ENCODE results near the gene FAF2.

FAF2 gene

DNA sequence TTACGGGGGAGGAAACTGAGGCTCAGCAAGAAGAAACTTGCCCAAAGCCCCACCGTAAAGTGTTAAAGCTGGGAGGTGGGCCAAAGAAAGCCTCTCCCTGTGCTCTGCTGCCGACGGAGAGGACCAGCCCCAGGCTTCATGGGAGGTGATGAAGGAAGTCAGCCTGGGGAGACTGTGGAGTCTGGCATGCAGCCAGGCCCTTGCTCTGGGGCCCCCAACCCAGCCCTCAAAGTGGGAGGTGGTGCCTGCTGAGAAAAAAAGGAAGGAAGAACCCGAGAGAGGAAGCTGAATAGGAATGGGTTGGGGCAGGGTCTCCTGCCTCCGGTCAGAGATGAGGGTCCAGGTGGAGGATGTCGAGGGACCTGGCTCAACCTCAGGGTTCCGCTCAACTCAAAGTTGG is 85.2 kb downstream of the FAF2 start:
- DNase-seq, result no peak

DNA sequence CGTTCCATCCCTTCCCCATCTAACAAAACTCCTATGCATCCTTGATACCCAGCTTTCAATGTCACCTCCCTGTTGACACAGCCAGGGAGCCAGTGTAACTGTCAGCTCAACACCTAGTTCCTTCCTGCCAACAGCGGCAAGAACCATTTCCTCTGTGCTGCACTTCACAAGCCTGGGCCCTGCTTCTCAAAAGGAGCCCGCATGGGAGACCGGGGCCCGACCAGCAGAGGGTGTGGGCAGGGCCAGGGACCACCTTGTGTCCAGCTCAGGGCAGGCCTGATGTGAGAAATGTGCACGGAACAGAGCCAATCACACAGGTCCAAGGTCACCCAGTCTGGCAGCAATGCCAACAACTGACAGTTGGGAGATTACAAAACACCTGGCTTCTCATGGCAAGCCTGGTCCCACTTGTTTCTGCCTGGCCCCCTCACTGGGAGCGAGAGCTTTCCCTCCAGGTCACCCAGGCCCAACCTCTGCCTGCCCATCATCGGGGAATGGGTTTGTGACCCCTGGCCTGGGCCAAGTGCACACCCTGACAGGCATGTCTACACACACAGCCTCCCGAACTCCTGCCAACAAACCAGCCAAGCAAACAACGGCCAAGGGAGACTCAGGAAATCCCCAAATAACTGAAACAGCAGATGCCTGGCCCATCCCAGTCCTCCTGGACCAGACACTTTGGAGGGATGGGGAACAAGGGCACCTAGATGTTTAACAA is 85.9 kb downstream of the FAF2 start:
- no peak for DNase-seq

DNA sequence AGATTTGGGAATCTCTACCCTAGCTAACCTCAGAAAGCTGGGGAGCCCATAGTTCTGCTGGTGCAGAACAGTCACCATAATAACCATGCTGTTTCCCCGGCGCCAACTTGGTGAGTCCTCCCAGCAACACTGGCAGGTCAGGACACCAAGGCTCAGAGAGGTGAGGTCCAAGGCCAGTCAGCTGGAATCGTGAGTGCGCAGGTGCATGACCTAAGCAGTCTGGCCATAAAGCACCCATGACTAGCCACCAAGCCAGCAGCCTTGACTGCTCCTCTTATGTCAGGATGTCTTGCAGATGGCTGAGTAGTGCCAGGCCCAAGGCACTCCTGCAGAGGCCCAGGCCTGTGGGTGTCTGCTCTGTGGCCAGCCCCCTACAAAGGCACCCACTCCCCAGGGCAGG is 86.5 kb downstream of the FAF2 start:
- no peak for DNase-seq

DNA sequence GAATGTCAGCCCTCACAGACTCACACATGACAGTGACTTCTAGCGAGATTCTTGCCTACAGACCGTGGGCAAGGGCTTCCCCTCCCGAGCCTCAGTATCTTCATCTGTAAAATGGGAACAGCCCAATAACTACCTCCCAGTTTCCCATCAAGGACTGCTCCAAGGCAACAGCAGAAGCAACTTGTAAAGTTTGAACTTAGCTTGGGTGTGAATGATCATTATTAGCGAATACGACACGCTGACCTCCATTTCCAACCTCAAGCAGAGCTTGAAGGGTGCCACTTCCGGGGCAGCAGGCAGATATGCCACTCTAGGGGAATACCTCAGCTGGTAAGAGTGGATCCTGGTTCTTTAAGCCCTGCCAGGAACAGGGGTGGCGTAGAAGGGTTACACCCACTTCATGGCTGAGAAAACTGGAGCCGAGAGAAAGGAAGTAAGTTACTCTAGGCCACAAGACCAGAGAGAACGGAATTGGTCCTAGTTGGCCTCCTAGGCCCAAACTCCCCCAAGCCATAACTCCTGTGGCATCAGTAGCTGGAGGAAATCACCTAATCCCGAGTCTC is 87.0 kb downstream of the FAF2 start:
- no peak for DNase-seq

DNA sequence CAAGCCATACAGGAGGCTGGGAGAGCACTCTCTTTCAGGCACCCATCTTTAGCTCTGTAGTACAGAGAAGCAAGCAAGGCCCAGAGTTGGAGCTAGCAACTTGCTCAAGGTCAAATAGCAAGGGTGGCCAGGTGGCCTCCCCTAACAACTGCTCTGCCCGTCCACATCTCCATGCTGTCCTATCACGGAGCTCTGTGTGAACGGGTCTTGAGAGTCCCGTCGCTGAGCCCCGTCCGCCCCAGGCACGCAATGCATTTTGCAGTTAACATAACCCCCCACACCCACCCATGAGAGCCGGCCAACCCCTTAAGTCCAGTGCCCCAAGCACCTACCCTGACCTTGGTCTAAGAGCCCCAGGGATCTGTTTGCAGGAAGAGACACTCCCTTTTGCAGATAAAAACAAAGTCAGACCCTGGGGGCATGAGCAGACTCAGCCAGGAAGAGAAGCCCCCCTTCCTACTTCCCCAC is 87.5 kb downstream of the FAF2 start:
- no peak for DNase-seq

DNA sequence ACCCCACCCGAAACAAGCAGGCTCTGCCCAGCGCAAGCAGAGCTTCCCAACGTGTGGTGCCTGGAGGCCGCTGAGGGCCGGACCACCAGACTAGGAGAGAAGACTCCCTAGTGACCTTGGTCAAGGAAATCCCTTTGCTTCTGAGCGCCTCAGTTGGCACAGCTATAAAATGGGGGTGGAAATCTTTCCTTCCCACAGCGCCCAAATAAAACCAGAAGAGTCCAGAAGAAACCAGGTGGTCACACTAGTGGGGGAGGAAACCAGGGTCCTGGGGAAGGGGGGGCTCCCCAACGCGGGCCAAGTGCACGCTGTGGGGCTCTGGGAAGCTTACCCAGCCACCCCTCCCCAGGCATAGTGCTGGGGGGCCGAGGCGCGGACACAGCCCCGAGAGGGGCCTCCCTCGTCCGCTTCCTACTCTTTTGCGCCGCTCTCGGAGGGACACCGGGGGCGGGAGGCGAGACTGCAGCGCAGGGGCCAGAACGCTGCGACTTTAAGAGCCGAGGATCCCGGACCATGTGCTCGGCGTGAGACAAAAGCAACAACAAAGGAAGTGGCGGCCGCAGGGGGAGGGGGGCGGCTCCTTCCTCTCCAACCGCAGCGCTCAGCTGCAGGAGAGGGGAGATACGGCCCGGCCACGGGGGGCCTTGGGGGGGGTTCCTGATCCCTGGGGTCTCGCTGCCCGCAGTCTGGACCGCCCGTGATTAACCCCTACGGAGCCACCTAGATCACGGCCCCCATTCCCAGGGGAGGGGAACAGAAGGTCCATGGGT is 88.1 kb downstream of the FAF2 start:
- DNase-seq, result peak; percentile 83

DNA sequence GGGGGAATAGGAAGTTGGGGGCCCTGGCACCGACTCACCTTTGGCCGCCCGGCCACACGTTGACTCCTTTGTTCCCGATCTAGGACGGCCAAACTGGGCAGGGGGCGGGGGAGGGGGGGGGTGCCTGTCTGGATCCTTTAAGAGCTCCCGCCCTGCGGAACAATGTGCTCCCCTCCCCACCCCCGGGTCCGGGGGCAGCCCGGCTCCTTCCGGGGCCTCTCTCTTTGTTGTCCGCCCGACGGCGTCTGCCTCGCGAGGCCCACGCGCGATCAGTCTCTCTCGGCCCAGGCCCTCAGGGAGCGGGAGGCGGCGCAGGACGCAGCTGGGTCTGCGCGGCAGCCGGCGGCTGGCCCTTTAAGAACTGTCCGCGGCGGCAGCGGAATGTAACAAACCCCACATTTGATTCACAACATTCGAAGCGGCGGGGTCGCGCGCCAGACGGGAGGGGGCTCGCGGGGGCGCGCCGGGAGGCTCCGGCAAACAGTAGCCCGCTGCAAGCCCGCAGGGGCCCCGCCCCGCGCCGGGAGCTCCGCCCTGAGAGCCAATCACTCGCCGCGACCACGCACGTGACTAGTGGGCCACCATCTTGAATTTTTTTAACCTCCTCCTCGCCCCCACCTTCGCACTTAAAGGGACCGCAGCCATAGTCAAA is 88.8 kb downstream of the FAF2 start, which contains the start of gene RNF44:
TSS of gene RNF44 (minus strand) at position 501 of the 652 bp plus-strand sequence. CDS start 4,930 bp downstream, outside the sequence.
- DNase-seq, result peak; percentile 96

DNA sequence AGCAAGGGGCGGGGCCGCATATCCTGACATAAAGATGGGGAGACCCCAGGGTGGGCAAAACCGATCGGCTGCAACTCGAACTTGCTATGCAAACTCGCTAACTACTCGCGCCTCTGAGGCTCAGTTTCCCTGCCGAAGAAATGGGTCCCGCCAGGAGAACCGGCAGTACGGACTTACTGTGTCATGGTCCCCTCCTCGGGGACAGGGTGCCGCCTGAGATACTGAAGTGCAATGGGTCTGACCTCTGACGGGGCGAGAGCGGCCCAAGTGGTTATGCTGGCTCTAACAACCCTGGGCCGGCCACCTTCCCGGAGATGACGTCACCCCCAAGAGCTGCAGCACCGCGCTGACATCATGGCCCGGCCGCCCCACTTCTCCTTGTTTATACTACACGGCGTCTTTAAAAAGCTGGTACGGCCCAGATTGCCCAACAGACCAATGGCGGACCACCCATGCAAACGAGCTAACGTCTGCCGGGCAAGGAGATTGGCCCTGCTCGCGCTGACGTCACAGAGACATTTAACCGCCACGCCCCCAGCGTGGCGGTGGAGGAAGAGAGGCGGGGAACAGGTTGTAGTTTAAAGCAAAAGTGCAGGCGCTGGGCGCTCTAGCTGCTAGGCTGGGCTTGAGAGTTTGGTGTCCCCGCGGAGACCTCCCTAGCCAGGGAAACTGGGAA is 89.5 kb downstream of the FAF2 start:
- DNase-seq, result peak; percentile 94

DNA sequence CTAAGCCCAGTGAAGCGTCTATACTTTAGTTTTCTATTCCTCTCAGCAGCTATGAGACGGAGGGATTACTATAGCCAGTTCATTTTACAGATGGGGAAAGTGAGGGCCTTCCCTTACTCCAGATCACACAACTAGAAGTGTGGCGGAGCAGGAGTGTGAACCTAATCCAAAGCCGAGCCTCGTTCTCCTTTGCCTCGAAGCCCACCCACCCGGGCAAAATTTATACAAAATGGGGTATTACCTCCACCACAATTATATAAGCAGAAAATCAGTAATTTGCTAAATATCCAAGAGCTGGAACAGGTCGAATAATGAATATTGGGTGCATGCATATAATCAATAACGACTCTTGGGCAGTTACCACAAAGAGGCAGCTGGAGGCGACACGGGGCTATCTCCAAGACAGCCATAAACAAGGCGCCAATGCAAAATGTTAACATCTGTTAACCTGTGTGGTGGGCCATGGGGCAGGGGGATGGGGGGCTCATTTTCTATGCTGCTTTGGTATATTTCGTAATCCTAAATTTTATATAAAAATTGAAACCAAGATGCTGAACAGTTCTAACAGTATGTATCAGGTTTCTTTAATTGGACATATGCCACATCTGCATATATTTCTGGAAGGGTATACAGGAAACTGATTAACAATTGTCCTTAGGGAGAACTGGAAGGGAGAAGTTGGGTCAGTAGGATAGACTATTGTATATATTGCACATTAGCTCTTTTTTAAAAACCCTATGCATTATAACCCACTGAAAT is 90.2 kb downstream of the FAF2 start:
- no peak for DNase-seq

DNA sequence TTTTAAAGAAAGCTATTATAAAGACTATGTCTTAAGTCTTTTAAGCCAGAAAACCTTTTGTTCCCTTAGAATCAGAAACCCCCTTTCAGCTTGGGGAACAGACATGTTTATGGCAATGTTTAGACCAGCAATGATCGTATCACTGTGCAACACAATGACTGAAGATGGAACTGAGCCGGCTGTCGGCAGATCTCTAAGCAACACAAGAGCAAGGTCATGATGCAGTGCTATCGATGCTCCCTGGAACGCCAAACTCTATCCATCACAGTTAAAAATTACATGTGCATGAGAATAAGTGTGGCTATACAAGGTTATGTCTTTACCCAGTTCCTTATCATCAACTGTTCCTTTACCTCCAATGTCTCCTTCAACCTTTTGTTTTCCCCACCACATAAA is 90.8 kb downstream of the FAF2 start:
- DNase-seq, result no peak

DNA sequence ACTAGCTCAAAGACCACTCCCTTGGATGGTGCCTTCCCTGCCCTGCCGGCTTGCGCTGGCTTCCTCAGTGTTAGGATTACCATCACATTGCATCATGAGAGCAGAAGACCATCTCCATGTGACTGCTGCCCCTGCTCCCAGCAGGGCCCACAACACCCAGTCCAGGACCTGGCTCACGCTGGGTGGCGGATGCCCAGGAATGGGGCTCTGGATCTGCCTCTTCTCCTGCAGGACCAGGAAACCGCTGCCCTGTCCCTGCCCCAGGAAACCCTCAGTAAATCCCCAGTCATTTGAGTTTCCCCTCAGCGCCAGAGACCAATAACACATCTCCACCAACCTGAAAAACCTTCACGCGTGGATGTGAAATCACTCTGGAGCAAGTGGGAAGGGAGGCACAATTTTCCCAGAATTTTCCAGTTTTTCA is 92.3 kb downstream of the FAF2 start:
- no peak for DNase-seq

DNA sequence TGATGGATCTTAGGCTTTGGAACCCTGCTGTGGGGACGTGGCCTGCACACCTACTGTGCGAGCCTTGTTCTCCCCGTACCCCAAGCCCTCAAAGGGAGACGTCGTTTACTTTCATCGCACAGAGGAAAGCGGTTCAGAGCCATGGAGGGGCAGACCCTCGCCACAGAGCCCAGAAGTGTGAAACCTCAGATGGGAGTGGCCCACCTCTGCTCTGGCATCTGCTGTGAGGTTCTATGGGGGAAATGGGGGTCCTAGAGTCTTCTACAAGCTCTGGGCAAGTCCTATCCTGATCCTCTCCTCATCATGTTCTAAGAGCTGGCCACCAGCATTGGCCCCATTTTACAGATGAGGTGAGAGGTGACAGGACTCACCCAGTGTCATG is 92.8 kb downstream of the FAF2 start:
- no peak for DNase-seq

DNA sequence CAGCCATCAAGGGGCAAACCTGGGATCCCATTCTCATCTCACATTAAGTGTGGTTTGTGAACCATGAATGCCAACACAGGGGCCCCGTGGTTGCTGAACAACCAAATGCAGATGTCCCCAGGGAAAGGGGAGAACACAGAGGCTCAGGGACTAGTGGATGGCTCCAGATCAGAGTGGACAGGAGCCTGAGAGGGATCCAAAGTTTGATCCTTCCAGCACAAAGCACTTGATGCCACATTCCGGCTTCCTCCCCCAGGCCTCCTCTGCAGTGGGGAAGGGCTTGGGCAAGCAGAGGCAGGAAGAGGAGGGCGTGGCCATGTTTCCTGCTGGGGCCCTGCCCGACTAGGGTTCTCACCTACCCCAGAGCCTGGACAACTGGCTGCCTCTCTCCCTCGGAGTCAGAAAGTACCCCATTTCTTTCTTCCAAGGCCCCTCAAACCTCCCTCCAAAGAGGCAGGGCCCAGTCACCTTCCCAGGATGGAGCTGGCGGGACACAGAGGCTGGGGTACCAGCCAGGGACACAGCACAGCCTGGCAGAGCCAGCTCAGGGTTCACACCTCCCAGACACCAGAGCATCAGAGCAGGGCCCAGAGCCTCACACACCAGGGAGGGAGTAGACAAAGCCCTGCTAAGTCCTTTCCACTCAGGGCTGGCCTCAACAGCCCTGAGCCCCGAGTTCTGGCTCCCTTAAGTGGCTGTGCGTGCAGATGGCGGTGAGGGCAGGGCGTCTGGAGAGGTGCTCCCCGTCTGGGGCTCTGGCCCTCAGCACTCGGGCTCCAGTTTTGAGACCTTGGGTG is 93.4 kb downstream of the FAF2 start:
- peak; percentile 63 for DNase-seq

DNA sequence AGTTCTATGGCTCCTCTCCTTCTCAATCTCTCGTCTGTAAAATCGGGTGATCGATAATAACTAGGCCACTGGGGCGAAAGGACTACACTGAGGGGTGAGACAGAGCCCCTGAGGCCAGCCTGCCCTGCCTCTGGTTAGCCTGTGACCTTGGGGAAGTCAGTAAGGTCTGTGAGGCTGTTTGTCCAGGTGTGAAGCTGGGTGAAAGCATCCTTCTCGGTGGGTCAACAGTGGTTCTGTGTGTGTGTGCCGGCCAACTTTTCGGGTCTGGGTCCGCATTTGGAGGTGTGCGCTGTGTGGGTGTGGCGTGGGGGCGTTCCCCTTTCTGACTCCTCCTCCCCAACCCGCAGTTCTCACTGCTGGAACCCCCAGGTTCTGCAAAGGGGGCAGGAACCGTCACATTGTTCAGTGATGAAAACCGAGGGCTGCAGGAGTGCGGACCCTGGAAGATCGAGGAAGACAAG is 94.0 kb downstream of the FAF2 start:
- DNase-seq, result peak; percentile 52

DNA sequence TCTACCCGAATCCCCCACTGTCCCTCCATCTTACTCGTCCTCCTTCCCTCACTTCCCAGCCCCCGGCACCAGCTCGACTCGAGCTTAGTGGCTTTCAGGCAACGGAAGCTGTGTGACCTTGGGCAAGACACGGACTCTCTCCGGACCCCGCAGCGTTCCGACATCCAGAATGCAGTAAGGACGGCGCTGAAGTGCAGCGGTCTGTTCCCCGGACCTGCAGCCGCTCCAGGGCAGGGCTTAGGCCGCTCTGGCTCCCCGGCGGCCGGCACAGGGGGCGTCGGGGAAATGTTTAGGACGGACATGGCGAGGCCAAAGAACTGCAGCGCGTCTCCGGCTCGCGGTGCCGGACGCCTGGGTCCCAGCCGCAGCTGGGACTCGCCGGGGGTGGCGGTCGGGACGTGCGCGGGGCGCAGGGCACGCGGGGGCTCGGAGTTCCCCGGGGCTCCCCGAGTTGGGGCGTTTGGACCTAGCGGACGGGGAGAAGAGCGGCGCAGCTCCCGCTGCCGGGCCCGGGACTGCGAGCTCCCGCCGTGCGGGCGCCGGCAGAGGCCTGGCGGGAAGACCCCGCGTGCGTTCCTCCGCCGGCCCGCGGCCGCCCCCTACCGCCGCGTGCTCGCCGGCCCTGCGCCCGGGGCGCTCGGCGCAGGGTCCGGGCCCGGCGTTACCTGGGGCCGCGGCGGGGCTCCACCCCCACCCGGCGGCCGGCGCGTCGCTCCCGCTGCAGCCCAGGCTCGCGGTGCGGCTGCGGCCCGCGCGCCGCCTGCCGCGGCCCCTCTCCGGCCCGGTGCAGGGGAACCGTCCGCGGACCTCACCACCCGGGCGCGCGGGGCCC is 94.6 kb downstream of the FAF2 start:
- no peak for DNase-seq

DNA sequence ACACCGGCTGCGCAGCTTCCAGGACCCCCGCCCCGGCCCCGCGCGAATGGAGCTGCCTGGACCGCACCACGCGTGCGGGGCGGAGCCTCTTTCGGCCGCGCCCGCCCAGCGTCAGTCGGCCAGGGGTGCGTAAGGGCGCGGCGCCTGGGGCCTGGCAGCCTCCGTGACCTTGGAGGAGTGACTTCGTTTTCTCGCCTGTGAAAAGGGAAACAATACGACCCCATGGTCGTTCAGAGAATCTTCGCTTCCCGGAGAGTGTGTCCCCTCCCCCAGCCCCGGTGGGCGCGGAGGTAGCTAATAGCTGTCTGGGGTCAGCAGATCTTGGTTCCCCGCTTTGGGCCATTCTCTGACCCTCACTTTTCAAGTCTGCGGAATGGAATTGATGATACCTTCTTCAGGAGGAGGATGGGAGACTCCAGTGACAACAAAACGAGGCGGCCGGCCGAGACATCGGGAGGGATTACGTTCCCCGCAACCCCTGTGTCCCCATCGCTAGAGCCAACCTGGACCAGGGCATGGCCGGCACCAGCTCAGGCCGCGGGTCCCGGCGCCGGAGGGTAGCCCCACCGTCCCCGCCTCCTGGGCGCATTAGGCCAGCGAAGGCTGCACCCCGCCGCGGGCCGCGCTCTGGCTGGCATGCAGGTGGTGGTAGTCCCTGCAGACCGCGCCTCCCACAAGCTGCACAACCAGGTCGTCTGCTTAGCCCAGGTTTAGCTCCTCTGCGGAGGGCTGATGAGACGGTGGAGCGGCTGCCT is 95.4 kb downstream of the FAF2 start:
- peak; percentile 63 for DNase-seq

DNA sequence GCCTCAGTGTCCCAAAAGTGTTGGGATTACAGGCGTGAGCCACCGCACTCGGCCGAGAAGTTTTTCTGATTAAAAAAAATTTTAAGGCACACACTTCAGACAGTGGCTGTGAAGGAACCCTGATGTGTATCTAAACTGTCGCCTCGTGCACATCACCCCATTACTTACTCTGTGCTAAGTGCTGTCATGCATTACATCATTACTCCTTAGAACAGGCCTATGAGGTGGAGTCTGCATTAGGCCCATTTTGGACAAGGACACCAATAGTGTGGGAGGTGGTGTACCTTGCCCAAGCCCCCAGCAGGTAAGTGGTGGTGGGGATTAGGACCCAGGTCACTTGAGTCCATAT is 97.2 kb downstream of the FAF2 start:
- DNase-seq, result no peak

DNA sequence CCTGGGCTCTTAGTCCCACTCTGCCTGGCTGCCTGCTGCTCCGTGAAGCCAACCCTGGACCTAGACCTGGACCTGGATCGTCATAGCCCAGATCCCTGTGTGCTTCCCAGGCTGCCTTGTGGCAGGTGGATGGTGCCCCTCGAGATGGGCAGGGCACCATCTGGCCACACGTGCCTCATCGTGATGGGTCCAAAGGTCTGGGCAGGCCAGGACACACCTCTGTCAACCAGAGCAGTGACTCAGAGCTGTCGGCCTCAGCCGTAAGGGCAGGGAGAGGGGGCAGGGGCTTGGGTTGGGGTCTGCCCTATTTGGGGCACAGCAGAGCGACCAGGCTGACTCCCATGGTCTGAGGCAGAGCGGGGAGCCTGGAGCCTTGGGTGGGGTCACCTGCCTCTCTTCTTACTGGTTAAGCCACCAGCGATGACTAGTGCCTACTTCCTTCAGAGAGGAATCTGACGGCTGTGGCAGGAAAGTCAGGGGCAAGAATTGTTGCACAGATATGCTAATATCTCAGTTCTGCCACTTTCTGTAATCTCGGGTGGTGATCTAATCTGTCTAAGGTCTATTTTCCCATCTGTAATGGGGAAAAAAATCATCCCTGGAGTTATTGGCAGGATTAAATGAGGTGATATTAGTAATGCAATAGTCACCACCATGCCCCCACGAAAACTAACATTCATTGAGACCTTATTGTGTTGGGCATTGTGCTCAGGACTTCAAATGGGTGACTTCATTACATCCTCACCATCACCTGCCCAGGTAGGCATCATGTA is 97.7 kb downstream of the FAF2 start:
- no peak for DNase-seq

DNA sequence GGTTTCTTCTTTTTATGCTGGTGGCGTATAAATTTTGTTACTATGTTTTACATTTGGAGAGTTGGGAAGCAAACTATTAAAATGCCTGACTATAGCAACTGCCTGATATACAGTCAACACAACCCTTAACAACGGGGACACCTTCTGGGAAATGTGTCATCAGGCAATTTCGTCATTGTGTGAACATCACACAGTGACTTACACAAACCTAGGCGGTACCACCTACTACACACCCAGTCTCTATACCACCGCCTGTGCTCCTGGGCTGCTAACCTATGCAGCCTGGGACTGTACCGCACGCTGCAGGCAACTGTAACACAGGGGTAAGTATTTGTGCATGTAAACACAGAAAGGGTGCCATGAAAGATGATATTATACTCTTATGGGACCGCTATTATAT is 99.6 kb downstream of the FAF2 start:
- DNase-seq, result no peak

Data from T-helper 9 cell (primary cell).